Measurements from ENCODE around the gene C14orf119.

DNA sequence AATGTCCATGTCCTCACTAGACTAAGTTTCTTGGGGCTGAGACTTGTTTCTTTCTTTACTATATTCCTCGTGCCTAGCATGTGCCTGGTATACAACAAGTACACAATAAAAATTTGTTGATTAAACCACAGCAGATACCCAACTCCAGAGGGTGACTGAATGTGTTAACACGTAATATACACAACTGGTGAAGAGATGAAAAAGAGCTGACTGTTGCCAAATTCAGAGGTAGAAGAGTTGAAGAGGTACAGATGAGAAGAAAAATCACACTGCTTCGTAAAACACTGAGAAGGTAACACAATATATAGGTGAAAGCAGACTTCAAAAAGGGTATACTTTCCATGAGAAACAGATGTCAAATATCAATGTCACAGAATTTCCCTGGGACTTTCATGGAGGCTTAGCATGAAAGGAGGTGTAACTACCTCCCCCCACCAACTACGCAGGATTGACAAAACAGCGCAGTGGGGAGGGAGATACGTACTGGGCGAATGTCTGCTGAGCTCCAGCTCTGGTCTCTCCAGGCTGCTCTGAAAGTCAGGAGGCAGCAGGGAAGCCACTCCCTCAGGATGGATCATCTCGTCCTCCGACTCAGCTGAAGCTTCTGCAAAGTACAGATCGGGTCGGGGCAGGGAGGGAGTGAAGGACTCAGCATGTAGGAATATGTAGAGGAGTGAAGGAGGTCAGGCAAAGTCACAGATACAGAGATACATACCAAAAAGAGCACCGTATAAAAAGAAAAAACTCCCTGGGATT is 5.6 kb upstream of the C14orf119 start:
- TF ChIP-seq POLR2AphosphoS5 (IDR thresholded peaks at IDR 0.05; ENCODE audit: low read depth, low read length) (no peak), CTCF (IDR thresholded peaks at IDR 0.05) (no peak), TCF7L2 (IDR thresholded peaks at IDR 0.05; ENCODE audit: low read depth, low read length) (no peak), SIN3A (IDR thresholded peaks at IDR 0.05; ENCODE audit: borderline replicate concordance, insufficient read depth, low read depth, low read length) (no peak)
- TF ChIP-seq, protein P1, sequence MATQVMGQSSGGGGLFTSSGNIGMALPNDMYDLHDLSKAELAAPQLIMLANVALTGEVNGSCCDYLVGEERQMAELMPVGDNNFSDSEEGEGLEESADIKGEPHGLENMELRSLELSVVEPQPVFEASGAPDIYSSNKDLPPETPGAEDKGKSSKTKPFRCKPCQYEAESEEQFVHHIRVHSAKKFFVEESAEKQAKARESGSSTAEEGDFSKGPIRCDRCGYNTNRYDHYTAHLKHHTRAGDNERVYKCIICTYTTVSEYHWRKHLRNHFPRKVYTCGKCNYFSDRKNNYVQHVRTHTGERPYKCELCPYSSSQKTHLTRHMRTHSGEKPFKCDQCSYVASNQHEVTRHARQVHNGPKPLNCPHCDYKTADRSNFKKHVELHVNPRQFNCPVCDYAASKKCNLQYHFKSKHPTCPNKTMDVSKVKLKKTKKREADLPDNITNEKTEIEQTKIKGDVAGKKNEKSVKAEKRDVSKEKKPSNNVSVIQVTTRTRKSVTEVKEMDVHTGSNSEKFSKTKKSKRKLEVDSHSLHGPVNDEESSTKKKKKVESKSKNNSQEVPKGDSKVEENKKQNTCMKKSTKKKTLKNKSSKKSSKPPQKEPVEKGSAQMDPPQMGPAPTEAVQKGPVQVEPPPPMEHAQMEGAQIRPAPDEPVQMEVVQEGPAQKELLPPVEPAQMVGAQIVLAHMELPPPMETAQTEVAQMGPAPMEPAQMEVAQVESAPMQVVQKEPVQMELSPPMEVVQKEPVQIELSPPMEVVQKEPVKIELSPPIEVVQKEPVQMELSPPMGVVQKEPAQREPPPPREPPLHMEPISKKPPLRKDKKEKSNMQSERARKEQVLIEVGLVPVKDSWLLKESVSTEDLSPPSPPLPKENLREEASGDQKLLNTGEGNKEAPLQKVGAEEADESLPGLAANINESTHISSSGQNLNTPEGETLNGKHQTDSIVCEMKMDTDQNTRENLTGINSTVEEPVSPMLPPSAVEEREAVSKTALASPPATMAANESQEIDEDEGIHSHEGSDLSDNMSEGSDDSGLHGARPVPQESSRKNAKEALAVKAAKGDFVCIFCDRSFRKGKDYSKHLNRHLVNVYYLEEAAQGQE (IDR thresholded peaks at IDR 0.05; ENCODE audit: insufficient read depth in 1 of 2, low read depth in 2 of 2, low read length in 1 of 2): no peak

Measured in Panc1 (cell line).